ENCODE data around the gene ASB2. TPM values are rescaled to one million over a fixed set of nuclear protein-coding genes. Genes with fewer than 3 reads are reported as not detected.

ASB2 gene
- total RNA-seq, result 0.05 TPM in 1 of 2 replicates, not detected in the other

GRCh38 chr14:93976477-93977057, at the start of gene ASB2:
TSS of gene ASB2 (minus strand) at chr14:93976570. CDS start at chr14:93964539, 12,031 bp downstream.
- DNase-seq, result no peak

- DNase-seq, result no peak
Measured at GRCh38 chr14:94025720-94026119, 49.4 kb upstream of the ASB2 start.

GRCh38 chr14:94024549-94024948, 48.2 kb upstream of the ASB2 start:
- DNase-seq, result no peak

- DNase-seq, result no peak
Measured at GRCh38 chr14:94022532-94023411, 46.4 kb upstream of the ASB2 start.

- no peak for DNase-seq
Measured at GRCh38 chr14:94021416-94022157, 45.2 kb upstream of the ASB2 start.

- peak; percentile 31 for DNase-seq
Measured at GRCh38 chr14:94021001-94021400, 44.6 kb upstream of the ASB2 start.

GRCh38 chr14:94020267-94020666, 43.9 kb upstream of the ASB2 start:
- DNase-seq, result no peak

- no peak for DNase-seq
Measured at GRCh38 chr14:94019329-94019728, 43.0 kb upstream of the ASB2 start.

- no peak for DNase-seq
Measured at GRCh38 chr14:94018308-94018707, 41.9 kb upstream of the ASB2 start.

- no peak for DNase-seq
Measured at GRCh38 chr14:94016446-94016976, 40.1 kb upstream of the ASB2 start.

- DNase-seq, result no peak
Measured at GRCh38 chr14:94015223-94015622, 38.9 kb upstream of the ASB2 start.

- no peak for DNase-seq
Measured at GRCh38 chr14:94014382-94014781, 38.0 kb upstream of the ASB2 start.

GRCh38 chr14:94011795-94012194, 35.4 kb upstream of the ASB2 start:
- peak; percentile 28 for DNase-seq

- no peak for DNase-seq
Measured at GRCh38 chr14:94010625-94011024, 34.3 kb upstream of the ASB2 start.

- no peak for DNase-seq
Measured at GRCh38 chr14:94009767-94010166, 33.4 kb upstream of the ASB2 start.

GRCh38 chr14:94008234-94008633, 31.9 kb upstream of the ASB2 start:
- DNase-seq, result no peak

- peak; percentile 41 for DNase-seq
Measured at GRCh38 chr14:94005324-94006073, 29.1 kb upstream of the ASB2 start.

- DNase-seq, result no peak
Measured at GRCh38 chr14:94004015-94004414, 27.6 kb upstream of the ASB2 start.

- DNase-seq, result no peak
Measured at GRCh38 chr14:94003397-94003796, 27.0 kb upstream of the ASB2 start.

GRCh38 chr14:94001501-94002396, 25.4 kb upstream of the ASB2 start:
- DNase-seq, result peak; percentile 78

- DNase-seq, result no peak
Measured at GRCh38 chr14:94001016-94001415, 24.6 kb upstream of the ASB2 start.
